Right lobe of liver (tissue), 6 donors: Measurements from ENCODE around the gene ARHGAP11A. TPM values are rescaled to one million over a fixed set of nuclear protein-coding genes. Genes with fewer than 3 reads are reported as not detected.

Source experiments
- ATAC-seq, 4 donors: fragments of 200-7000 bp; cut with Tn5 transposase; one replicate each; pipeline ENCODE4 v1.9.1; 2020; ENCODE audit warnings: mild to moderate bottlenecking in 4 of 4, moderate library complexity in 4 of 4
- DNase-seq, 3 donors: peaks; one replicate each; pipeline ENCODE4 v3.0.0-alpha.2; 2020
- H3K27ac ChIP-seq, 3 donors: fragments of 200-600 bp; one replicate each; pipeline ENCODE4 v1.8.0; 2022
- H3K27me3 ChIP-seq, 2 donors: fragments of 200-600 bp; one replicate each; pipeline ENCODE4 v1.8.0; 2022
- H3K36me3 ChIP-seq, 4 donors: fragments of 200-600 bp; sonication (generic) in 1 of 4; one replicate each; pipeline versions ENCODE4 v1.5.1 to v1.8.0; 2017 to 2022; ENCODE audit warnings: control low read depth in 1 of 4
- H3K4me1 ChIP-seq, 4 donors: fragments of 200-600 bp; sonication (generic) in 1 of 4; one replicate each; pipeline versions ENCODE4 v1.5.1 to v1.8.0; 2017 to 2022; ENCODE audit warnings: control low read depth in 1 of 4
- H3K4me3 ChIP-seq, 3 donors: fragments of 200-600 bp; one replicate each; pipeline ENCODE4 v1.8.0; 2022
- H3K9me3 ChIP-seq, 4 donors: fragments of 200-600 bp; sonication (generic) in 1 of 4; one replicate each; pipeline versions ENCODE4 v1.5.1 to v1.8.0; 2017 to 2022; ENCODE audit warnings: control low read depth in 1 of 4
- CTCF ChIP-seq, 4 donors: fragments of 200-600 bp in 3 of 4; fragments of 450-650 bp in 1 of 4; IDR thresholded peaks; one replicate each; pipeline versions ENCODE4 v1.5.1 to v1.8.0; 2016 to 2022; ENCODE audit warnings: antibody characterized with exemption in 4 of 4, mild to moderate bottlenecking in 2 of 4
- POLR2A ChIP-seq: fragments of 450-650 bp; IDR thresholded peaks from one replicate; pipeline ENCODE4 v1.6.1; 2017; ENCODE audit warnings: antibody characterized with exemption, mild to moderate bottlenecking
- WGBS: methylation state at CpG from one replicate; pipeline ENCODE4 v1.1.6; 2018; ENCODE audit warnings: low coverage, low lambda C conversion rate; ENCODE audit not compliant: insufficient coverage; ENCODE audit errors: missing lambda C conversion rate; 5-methylcytosine and 5-hydroxymethylcytosine counted together
- intact Hi-C, 2 donors: fragments of 100-400 bp; cut with DNase I; formaldehyde crosslinking; loops; one replicate each; pipeline versions ENCODE4 v1.11.2 to v1.14.1; 2022
- total RNA-seq, 6 experiments: library from RNA; depleted of rRNA in 2 of 6; stranded (reverse); fragments of >200 nt in 2 of 6; fragmentation: NEBNext Ultra II Directional in 3 of 6; extraction: Animal tissue kit (Norgen Biotek cat#: 25700) in 3 of 6; gene quantifications; one replicate each; pipeline versions ENCODE4 v1.1.0 to v1.2.4, GENCODE V29; 2016 to 2023
- donor health status: DM: no; HTN: yes; CAD: no.
- donor health status: DM: no; HTN: no; CAD: no.
- donor health status: DM: no; HTN: no; CAD: no.
- donor health status: DM: no; HTN: yes; CAD: no.
- donor health status: DM: no; HTN: yes; CAD: no.

ARHGAP11A gene
- total RNA-seq, 6 experiments from 2014 or later: 0.51 to 3.3 (median 1.6) TPM

GRCh38 chr15:32664796-32665195 is 49.5 kb downstream of the ARHGAP11A start:
- H3K27me3 ChIP-seq: no peaks in the 10 kb centered on the region
- H3K9me3 ChIP-seq: no peaks in the 10 kb centered on the region
- peaks cover 0 to 4% (median 0%) of the 10 kb centered on the region in 4 donors for H3K4me1 ChIP-seq
- ATAC-seq (no peak), DNase-seq (no peak)
- H3K27ac ChIP-seq: no peak overlapping the region
- intact Hi-C loops: loop anchor here in 1 of 2 donors (10.0 kb wide), 1 partner anchor 270 kb away; no protein-coding TSS in a partner anchor
- no peaks in the 10 kb centered on the region for H3K36me3 ChIP-seq
- no peak overlapping the region for H3K4me3 ChIP-seq
- TF ChIP-seq CTCF (IDR thresholded peaks at IDR 0.05) (no peak), POLR2A (no peak)

GRCh38 chr15:32667321-32667720 is 52.0 kb downstream of the ARHGAP11A start:
- TF ChIP-seq POLR2A: no peak
- no peak for TF ChIP-seq CTCF (IDR thresholded peaks at IDR 0.05)
- 71% methylated on average over 1 of the region's 6 CpGs for WGBS
- H3K4me3 ChIP-seq: no peak overlapping the region
- DNase-seq (no peak), ATAC-seq (no peak)
- intact Hi-C loops: loop anchor here in 1 of 2 donors (10.0 kb wide), 1 partner anchor 267 kb away; no protein-coding TSS in a partner anchor
- H3K36me3 ChIP-seq: no peaks in the 10 kb centered on the region
- peaks cover 0 to 15% (median 2%) of the 10 kb centered on the region in 4 donors for H3K4me1 ChIP-seq
- no peak overlapping the region for H3K27ac ChIP-seq
- no peaks in the 10 kb centered on the region for H3K9me3 ChIP-seq
- H3K27me3 ChIP-seq: no peaks in the 10 kb centered on the region

GRCh38 chr15:32668942-32669341 is 53.6 kb downstream of the ARHGAP11A start:
- intact Hi-C loops: loop anchor here in 1 of 2 donors (10.0 kb wide), 1 partner anchor 266 kb away; no protein-coding TSS in a partner anchor

GRCh38 chr15:32669896-32670611 is 54.8 kb downstream of the ARHGAP11A start:
- DNase-seq: peak in 1 of 3 donors; percentile 51
- WGBS: 38% methylated on average over 5 of the region's 5 CpGs
- TF ChIP-seq POLR2A: no peak
- TF ChIP-seq CTCF (IDR thresholded peaks at IDR 0.05): no peak
- H3K9me3 ChIP-seq: no peaks in the 10 kb centered on the region
- peaks cover 0 to 15% (median 2%) of the 10 kb centered on the region in 4 donors for H3K4me1 ChIP-seq
- no peaks in the 10 kb centered on the region for H3K36me3 ChIP-seq
- H3K4me3 ChIP-seq: no peak overlapping the region
- ATAC-seq: peak; percentile 70 to 86 (median 82)
- intact Hi-C loops: loop anchor here in 1 of 2 donors (10.0 kb wide), 1 partner anchor 265 kb away; no protein-coding TSS in a partner anchor
- no peak overlapping the region for H3K27ac ChIP-seq
- no peaks in the 10 kb centered on the region for H3K27me3 ChIP-seq

More at GRCh38 chr15:32668942-32669341, 53.6 kb downstream of the ARHGAP11A start:
- TF ChIP-seq CTCF (IDR thresholded peaks at IDR 0.05): no peak
- TF ChIP-seq POLR2A: no peak
- H3K4me1 ChIP-seq: peaks cover 0 to 15% (median 2%) of the 10 kb centered on the region in 4 donors
- H3K27ac ChIP-seq: no peak overlapping the region
- ATAC-seq (no peak), DNase-seq (no peak)
- H3K36me3 ChIP-seq: no peaks in the 10 kb centered on the region
- WGBS: 100% methylated on average over 2 of the region's 2 CpGs
- H3K4me3 ChIP-seq: no peak overlapping the region
- H3K9me3 ChIP-seq: no peaks in the 10 kb centered on the region
- H3K27me3 ChIP-seq: no peaks in the 10 kb centered on the region
